ENCODE data around the gene FAM167B. TPM values are rescaled to one million over a fixed set of nuclear protein-coding genes. Genes with fewer than 3 reads are reported as not detected.
"Not testable (repeated sequence)": the region's sequence is repeated elsewhere in the genome, so short reads cannot be mapped to it uniquely, and the experiment has no call there.

The FAM167B gene
- total RNA-seq, 1 donor from 2014 or later, result not detected

DNA sequence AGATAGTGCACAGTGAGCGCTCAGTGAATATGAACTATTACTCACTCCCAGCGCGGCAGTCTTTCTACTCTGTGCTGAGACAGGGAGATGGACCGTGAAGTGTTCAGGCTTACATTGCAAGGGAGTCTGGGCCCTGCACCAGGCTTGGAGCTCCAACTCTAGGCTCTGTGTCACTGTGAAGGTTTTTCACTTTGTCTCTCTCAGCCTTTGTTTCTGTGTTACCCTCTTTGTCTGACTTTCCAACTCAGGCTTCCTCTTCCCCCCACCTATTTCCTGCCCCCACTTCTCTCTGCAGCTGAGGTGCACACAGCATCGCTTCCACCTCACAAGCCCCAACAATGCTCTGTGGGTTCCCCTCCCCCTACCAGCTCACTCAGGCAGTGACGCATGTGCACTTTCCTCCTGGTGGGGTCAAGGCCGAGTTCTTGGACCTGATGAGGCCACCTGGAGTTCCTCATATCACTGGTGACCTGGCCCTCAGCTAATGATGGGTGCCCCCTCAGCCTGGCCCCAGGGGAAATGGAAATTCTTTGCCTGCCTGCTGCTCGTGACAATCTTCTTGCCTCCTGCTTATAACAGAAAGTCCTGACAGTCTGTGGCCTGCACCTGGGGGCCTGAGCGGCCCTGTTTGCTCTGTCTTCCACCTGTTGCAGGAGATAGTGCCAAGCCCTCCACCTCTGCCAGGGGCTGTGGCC lies 3.0 kb downstream of the FAM167B start:
- Histone ChIP-seq H3K27me3 (ENCODE audit: control insufficient read depth, insufficient read depth, low read length) (no peaks in the 10 kb centered on the region), H3K4me3 (ENCODE audit: low read depth, low read length) (no peak overlapping the region), H3K36me3 (ENCODE audit: control insufficient read depth, insufficient read depth, low read length) (no peaks in the 10 kb centered on the region)
- TF ChIP-seq, protein P1, sequence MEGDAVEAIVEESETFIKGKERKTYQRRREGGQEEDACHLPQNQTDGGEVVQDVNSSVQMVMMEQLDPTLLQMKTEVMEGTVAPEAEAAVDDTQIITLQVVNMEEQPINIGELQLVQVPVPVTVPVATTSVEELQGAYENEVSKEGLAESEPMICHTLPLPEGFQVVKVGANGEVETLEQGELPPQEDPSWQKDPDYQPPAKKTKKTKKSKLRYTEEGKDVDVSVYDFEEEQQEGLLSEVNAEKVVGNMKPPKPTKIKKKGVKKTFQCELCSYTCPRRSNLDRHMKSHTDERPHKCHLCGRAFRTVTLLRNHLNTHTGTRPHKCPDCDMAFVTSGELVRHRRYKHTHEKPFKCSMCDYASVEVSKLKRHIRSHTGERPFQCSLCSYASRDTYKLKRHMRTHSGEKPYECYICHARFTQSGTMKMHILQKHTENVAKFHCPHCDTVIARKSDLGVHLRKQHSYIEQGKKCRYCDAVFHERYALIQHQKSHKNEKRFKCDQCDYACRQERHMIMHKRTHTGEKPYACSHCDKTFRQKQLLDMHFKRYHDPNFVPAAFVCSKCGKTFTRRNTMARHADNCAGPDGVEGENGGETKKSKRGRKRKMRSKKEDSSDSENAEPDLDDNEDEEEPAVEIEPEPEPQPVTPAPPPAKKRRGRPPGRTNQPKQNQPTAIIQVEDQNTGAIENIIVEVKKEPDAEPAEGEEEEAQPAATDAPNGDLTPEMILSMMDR (IDR thresholded peaks at IDR 0.05; ENCODE audit: insufficient read depth, low read length, poor library complexity, severe bottlenecking), result no peak
- no peak for DNase-seq (ENCODE audit: low read depth)

DNA sequence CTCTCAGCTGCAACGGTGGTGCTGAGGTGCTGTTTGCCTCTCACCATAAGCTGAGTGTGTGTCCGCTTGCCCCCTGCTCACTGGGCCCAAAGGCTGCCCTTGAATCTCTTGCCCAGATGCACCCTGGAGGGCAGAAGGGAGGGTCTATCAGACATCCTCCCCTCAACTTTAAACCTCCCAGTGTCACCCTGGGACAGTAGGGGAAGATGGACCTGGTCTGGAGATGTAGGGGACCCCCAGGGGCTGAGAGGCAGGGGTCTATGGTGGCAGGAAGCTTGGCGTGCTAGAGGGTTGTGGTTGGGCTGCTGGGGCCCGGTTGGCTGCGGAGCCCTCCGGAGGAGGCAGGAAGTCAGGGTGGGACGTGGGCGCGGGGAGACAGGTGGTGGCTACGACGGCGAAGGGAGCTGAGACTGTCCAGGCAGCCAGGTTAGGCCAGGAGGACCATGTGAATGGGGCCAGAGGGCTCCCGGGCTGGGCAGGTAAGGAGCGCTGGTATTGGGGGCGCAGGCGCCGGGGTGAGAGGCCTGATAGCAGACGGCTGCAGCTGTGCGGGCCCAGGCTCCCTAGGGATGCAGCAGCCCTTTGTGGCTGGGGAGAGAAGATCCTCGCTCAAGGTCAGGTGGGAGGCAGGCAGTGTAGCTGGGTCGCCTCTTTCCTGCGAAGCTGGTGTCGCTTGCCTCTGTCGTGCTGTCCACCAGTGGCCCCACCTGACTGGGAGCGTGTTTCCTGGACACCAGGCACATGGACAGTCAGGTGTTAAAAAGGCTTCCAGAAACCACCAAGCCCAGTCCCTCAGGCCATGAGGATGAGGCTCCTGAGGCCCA lies 4.1 kb downstream of the FAM167B start, which contains the start of gene LCK:
Gene LCK, plus strand, starts transcription at position 373 of the 824 bp plus-strand sequence. CDS start 23,065 bp downstream, outside the sequence.
- no peaks in the 10 kb centered on the region for H3K27me3 ChIP-seq (ENCODE audit: control insufficient read depth, insufficient read depth, low read length)
- no peaks in the 10 kb centered on the region for H3K36me3 ChIP-seq (ENCODE audit: control insufficient read depth, insufficient read depth, low read length)
- TF ChIP-seq, protein P1 (IDR thresholded peaks at IDR 0.05; ENCODE audit: insufficient read depth, low read length, poor library complexity, severe bottlenecking), result no peak
- DNase-seq (ENCODE audit: low read depth), result no peak
- no peak within 1 kb of the TSS for H3K4me3 ChIP-seq (ENCODE audit: low read depth, low read length)

DNA sequence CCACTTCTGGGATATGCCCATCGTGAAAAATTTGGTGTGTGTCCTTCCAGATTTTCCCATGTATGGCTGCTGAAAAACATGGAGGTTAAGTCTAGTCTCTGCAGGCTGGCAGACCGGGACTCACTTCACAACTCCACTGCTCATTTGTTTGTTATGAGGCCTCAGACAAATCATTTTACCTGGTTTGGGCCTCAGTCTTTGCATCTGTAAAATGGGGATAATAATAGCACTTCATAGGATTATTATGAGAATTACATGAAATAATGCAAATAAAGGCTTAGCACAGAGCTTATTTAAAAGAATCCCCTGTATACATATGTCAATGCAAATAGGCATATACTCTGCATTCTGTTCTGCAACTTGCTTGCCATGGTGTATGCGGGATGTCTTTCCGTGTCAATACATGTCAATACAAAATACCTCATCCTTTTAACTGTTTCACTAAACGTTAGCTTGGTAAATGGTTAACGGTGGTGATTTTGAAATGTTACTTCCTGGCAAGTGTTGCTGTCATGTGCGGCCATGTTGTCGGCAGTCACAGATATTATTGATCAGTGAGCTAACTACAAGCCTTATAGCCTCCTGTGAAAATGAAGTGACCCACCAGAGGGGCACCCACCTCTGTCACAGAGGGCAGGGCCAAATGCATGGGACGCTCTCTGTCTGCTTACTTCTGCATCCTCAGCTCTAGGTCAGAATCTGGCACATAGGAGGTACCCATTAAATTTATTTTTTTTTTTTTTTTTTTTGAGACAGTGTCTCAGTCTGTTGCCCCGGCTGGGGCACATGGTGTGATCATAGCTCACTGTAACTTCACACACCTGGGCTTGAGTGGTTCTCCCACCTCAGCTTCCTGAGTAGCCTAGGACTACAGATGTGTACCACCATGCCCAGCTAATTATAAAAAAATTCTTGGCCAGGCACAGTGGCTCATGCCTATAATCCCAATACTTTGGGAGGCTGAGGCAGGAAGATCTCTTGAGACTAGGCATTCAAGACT lies 8.3 kb downstream of the FAM167B start:
- H3K4me3 ChIP-seq (ENCODE audit: low read depth, low read length), result no peak overlapping the region
- DNase-seq (ENCODE audit: low read depth), result no peak
- H3K36me3 ChIP-seq (ENCODE audit: control insufficient read depth, insufficient read depth, low read length), result no peaks in the 10 kb centered on the region
- H3K27me3 ChIP-seq (ENCODE audit: control insufficient read depth, insufficient read depth, low read length), result no peaks in the 10 kb centered on the region
- TF ChIP-seq, protein P1 (IDR thresholded peaks at IDR 0.05; ENCODE audit: insufficient read depth, low read length, poor library complexity, severe bottlenecking), result no peak

DNA sequence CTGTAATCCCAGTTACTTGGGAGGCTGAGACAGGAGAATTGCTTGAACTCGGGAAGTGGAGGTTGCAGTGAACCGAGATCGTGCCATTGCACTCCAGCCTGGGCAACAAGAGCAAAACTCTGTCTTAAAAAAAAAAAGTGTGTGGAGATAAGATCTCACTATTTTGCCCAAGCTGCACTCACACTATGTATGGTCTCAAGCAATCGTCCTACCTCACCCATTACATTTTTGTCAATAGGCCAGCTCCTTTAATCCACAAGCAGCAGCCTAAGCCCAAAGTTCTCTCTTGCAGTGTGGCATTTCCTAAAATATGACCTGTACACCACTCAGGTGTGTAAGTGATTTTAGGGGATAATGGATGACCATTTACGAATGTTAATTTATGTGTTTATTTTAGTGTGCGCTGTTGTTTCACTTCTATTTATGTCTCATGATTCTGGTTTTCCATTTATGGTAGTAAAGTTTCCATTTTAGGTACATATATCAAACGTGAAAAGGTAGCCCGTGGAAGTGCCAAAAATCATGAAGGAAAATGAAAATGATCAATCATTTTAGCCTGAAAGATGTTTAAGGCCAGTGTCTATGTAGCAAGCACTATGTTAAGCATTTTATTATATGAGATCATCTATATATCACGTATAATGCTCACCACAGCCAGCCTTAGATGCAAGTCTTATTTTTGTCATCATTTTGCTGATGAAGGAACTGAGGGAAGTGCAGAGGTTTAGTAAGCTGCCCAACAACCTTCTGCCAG lies 9.6 kb downstream of the FAM167B start:
- Histone ChIP-seq H3K4me3 (ENCODE audit: low read depth, low read length) (no peak overlapping the region), H3K36me3 (ENCODE audit: control insufficient read depth, insufficient read depth, low read length) (no peaks in the 10 kb centered on the region), H3K27me3 (ENCODE audit: control insufficient read depth, insufficient read depth, low read length) (no peaks in the 10 kb centered on the region)
- no peak for DNase-seq (ENCODE audit: low read depth)
- TF ChIP-seq, protein P1 (IDR thresholded peaks at IDR 0.05; ENCODE audit: insufficient read depth, low read length, poor library complexity, severe bottlenecking), result no peak

DNA sequence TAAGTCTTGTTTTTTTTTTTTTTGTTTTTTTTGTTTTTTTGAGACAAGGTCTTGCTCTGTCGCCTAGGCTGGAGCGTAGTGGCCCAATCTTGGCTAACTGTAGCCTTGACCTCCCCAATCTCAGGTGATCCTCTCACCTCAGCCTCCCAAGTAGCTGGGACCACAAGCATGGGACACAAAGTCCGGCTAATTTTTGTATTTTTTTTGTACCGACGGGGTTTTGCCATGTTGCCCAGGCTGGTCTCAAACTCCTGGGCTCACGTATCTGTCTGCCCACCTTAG lies 10.1 kb downstream of the FAM167B start:
- no peaks in the 10 kb centered on the region for H3K27me3 ChIP-seq (ENCODE audit: control insufficient read depth, insufficient read depth, low read length)
- H3K4me3 ChIP-seq (ENCODE audit: low read depth, low read length), result no peak overlapping the region
- TF ChIP-seq, protein P1 (IDR thresholded peaks at IDR 0.05; ENCODE audit: insufficient read depth, low read length, poor library complexity, severe bottlenecking), result no peak
- H3K36me3 ChIP-seq (ENCODE audit: control insufficient read depth, insufficient read depth, low read length), result no peaks in the 10 kb centered on the region
- DNase-seq (ENCODE audit: low read depth), result no peak

DNA sequence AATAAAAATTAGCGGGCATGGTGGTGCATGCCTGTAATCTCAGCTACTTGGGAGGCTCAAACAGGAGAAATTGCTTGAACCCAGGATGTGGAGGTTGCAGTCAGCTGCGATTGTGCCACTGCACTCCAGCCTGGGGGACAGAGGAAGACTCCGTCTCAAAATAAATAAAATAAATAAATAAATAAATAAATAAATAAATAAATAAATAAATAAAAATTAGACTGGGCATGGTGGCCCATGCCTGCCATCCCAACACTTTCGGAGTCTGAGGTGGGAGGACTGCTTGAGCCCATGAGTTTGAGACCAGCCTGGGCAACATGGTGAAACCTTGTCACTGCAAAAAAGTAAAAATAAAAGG lies 16.2 kb downstream of the FAM167B start:
- H3K27me3 ChIP-seq (ENCODE audit: control insufficient read depth, insufficient read depth, low read length); H3K36me3 ChIP-seq (ENCODE audit: control insufficient read depth, insufficient read depth, low read length); H3K4me3 ChIP-seq (ENCODE audit: low read depth, low read length); DNase-seq (ENCODE audit: low read depth): not testable (repeated sequence)

All from kidney epithelial cell (primary cell).